Ascending aorta (tissue), 2 donors: ENCODE results near the gene SWI5. TPM values are rescaled to one million over a fixed set of nuclear protein-coding genes. Genes with fewer than 3 reads are reported as not detected.

Experiments used
- DNase-seq, 2 donors: peaks; one replicate each; pipeline ENCODE4 v3.0.0-alpha.2; 2019; ENCODE audit warnings: low spot score in 2 of 2
- H3K27ac ChIP-seq, 2 donors: fragments of 200-600 bp; sonication (generic); one replicate each; pipeline ENCODE4 v1.5.1; 2016 to 2017; ENCODE audit warnings: mild to moderate bottlenecking in 1 of 2
- H3K27me3 ChIP-seq: fragments of 200-600 bp; sonication (generic); one replicate; pipeline ENCODE4 v1.5.1; 2017
- H3K36me3 ChIP-seq, 2 donors: fragments of 200-600 bp; sonication (generic); one replicate each; pipeline ENCODE4 v1.5.1; 2016
- H3K4me1 ChIP-seq, 2 donors: fragments of 200-600 bp; sonication (generic); one replicate each; pipeline ENCODE4 v1.5.1; 2016 to 2017; ENCODE audit warnings: mild to moderate bottlenecking in 1 of 2
- H3K4me3 ChIP-seq, 2 donors: fragments of 200-600 bp; sonication (generic); one replicate each; pipeline ENCODE4 v1.5.1; 2016 to 2017; ENCODE audit warnings: mild to moderate bottlenecking in 1 of 2
- H3K9me3 ChIP-seq, 2 donors: fragments of 200-600 bp; sonication (generic); one replicate each; pipeline ENCODE4 v1.5.1; 2016
- intact Hi-C: fragments of 100-400 bp; cut with DNase I; formaldehyde crosslinking; loops from one replicate; pipeline ENCODE4 v1.15.1; 2023
- total RNA-seq: library from RNA; depleted of rRNA; stranded (reverse); fragments of >200 nt; gene quantifications from one replicate; pipeline ENCODE4 v1.1.0, GENCODE V29; 2016
- TF ChIP-seq, protein P1 (sequence below), 3 experiments: fragments of 200-600 bp in 2 of 3; fragments of 450-650 bp in 1 of 3; sonication (generic) in 2 of 3; IDR thresholded peaks; one replicate each; pipeline ENCODE4 v1.5.1; 2016 to 2019; ENCODE audit warnings: antibody characterized with exemption in 3 of 3, mild to moderate bottlenecking in 1 of 3, moderate library complexity in 1 of 3

The SWI5 gene
- total RNA-seq, 1 donor from 2014 or later, result 1.8 TPM

DNA sequence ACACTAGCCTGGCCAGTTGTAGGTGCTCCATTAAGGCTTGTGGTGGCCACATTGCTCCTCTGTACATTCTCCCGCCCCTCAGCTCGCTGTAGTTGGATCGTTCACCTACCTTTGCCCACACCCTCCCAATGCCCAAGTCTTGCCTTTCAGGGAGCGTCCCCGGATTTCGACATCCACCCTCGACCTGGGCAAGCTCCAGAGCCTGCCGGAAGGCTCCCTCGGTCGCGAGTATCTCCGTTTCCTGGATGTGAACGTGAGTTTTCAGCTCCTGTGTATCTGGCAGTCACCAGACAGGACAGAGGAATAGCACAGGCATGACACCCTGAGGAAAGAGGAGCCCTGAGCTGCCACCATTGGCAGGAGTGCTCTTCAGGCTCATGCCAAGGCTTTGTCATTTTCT lies 49.6 kb downstream of the SWI5 start:
- Histone ChIP-seq H3K4me1 (peaks cover 11 to 17% of the 10 kb centered on the region in 2 donors), H3K27me3 (no peaks in the 10 kb centered on the region), H3K4me3 (no peak overlapping the region), H3K27ac (no peak overlapping the region), H3K9me3 (no peaks in the 10 kb centered on the region), H3K36me3 (peaks cover 15 to 25% of the 10 kb centered on the region in 2 donors)
- intact Hi-C loops, result no loop called here
- no peak for DNase-seq
- TF ChIP-seq, protein P1, sequence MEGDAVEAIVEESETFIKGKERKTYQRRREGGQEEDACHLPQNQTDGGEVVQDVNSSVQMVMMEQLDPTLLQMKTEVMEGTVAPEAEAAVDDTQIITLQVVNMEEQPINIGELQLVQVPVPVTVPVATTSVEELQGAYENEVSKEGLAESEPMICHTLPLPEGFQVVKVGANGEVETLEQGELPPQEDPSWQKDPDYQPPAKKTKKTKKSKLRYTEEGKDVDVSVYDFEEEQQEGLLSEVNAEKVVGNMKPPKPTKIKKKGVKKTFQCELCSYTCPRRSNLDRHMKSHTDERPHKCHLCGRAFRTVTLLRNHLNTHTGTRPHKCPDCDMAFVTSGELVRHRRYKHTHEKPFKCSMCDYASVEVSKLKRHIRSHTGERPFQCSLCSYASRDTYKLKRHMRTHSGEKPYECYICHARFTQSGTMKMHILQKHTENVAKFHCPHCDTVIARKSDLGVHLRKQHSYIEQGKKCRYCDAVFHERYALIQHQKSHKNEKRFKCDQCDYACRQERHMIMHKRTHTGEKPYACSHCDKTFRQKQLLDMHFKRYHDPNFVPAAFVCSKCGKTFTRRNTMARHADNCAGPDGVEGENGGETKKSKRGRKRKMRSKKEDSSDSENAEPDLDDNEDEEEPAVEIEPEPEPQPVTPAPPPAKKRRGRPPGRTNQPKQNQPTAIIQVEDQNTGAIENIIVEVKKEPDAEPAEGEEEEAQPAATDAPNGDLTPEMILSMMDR (IDR thresholded peaks at IDR 0.05), result no peak

DNA sequence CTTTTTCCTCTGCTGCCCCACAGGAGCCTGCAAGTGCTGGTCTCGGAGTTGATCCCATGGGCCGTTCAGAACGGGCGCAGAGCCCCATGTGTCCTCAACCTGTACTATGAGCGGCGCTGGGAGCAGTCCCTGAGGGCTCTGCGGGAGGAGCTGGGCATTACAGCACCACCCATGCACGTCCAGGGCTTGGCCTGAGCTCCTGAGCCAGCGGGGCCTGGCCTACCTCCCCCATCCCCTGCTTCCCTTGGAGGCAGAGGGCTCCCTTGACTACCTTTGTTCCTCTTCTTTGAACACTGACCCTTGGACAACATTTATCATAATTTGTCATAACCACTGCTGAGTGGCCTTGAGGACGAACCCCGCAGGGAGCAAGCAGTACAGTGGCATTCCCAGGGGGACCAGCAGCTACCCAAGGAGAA lies 57.4 kb downstream of the SWI5 start:
- no peaks in the 10 kb centered on the region for H3K27me3 ChIP-seq
- peaks cover 12 to 21% of the 10 kb centered on the region in 2 donors for H3K36me3 ChIP-seq
- H3K27ac ChIP-seq, result no peak overlapping the region
- intact Hi-C loops, result no loop called here
- H3K9me3 ChIP-seq, result no peaks in the 10 kb centered on the region
- no peak overlapping the region for H3K4me3 ChIP-seq
- no peak for DNase-seq
- no peaks in the 10 kb centered on the region for H3K4me1 ChIP-seq
- TF ChIP-seq, protein P1 (IDR thresholded peaks at IDR 0.05), result no peak

DNA sequence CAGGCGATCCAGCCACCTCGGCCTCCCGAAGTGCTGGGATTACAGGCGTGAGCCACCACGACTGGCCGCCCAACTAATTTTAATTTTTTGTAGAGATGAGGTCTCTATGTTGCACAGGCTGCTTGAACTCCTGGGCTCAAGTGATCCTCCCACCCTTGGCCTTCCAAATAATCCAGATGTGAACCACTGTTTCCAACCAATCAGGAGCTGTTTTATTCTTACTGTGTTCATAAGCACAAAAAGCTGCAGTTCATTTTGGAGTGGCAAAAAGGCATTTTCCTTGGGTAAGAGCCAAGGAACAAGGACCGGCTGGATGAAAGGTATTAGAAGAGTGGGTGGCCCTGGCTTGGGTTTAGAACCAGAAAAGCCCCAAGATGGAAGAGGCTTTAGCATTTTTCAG lies 59.1 kb downstream of the SWI5 start:
- H3K27ac ChIP-seq, result no peak overlapping the region
- H3K9me3 ChIP-seq, result no peaks in the 10 kb centered on the region
- H3K36me3 ChIP-seq, result peaks cover 12 to 21% of the 10 kb centered on the region in 2 donors
- TF ChIP-seq, protein P1 (IDR thresholded peaks at IDR 0.05), result no peak
- intact Hi-C loops, result no loop called here
- no peaks in the 10 kb centered on the region for H3K27me3 ChIP-seq
- no peak overlapping the region for H3K4me3 ChIP-seq
- H3K4me1 ChIP-seq, result peaks cover 0 to 4% of the 10 kb centered on the region in 2 donors
- DNase-seq, result no peak

DNA sequence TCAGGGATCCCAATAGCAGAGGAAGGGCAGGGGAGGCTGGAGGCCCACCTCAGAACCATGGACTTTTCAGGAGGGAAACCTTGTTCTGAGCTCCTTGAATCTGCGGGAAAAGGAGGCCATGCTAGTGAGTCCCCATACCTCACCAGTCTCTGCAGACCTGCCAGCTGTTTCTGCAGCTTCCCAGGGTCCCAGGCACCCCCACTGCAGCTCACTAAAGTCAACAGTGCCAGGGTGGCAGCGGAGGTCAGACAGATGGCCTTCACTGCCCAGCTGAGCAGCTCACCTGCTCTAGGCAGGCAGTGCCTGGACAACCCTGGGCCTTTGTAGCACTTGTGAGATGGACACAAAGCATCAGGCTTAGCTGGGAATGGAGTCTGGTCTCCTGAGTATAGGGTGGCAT lies 59.8 kb downstream of the SWI5 start:
- H3K27ac ChIP-seq, result no peak overlapping the region
- H3K27me3 ChIP-seq, result no peaks in the 10 kb centered on the region

DNA sequence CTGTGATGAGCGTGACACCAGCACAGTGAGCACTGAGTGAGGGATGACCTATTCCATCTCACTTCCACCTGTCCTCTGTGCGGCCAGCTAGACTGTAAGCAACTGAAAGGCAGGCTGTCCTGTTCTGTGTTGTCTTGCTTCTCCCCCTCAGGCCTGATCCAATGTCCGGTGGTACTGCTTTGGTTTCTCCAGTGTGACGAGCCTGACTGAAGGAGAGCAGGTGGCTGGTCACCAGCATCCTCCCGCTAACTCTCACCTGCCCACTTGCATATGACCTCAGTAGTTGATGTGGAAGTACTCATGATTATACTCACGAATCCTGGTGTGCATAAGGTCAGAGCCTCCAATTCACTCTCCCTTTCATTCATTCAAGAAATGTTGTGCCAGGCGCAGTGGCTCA lies 61.9 kb downstream of the SWI5 start:
- H3K36me3 ChIP-seq, result peaks cover 13% of the 10 kb centered on the region in 2 donors
- H3K4me3 ChIP-seq, result no peak overlapping the region
- TF ChIP-seq, protein P1 (IDR thresholded peaks at IDR 0.05), result no peak
- intact Hi-C loops, result no loop called here
- H3K9me3 ChIP-seq, result no peaks in the 10 kb centered on the region
- no peak for DNase-seq
- no peak overlapping the region for H3K27ac ChIP-seq
- no peaks in the 10 kb centered on the region for H3K27me3 ChIP-seq
- H3K4me1 ChIP-seq, result peaks cover 0 to 6% of the 10 kb centered on the region in 2 donors

More for the DNA sequence above, 59.8 kb downstream of the SWI5 start:
- TF ChIP-seq, protein P1 (IDR thresholded peaks at IDR 0.05), result no peak
- no peak for DNase-seq
- peaks cover 12 to 21% of the 10 kb centered on the region in 2 donors for H3K36me3 ChIP-seq
- H3K9me3 ChIP-seq, result no peaks in the 10 kb centered on the region
- intact Hi-C loops, result no loop called here
- H3K4me3 ChIP-seq, result no peak overlapping the region
- peaks cover 0 to 4% of the 10 kb centered on the region in 2 donors for H3K4me1 ChIP-seq

Other genes starting within 250 kb of the SWI5 start
- 48.2 TPM for gene NAIF1, start 209.0 kb upstream of the SWI5 start, total RNA-seq
- gene SLC25A25, start 208.0 kb upstream of the SWI5 start, total RNA-seq, result 27.4 TPM
- 97.2 TPM for gene PTGES2, start 148.5 kb upstream of the SWI5 start, total RNA-seq
- not detected for gene LCN2, start 126.8 kb upstream of the SWI5 start, total RNA-seq
- gene BBLN, start 116.0 kb upstream of the SWI5 start, total RNA-seq, result 389 TPM
- gene CIZ1, start 84.7 kb upstream of the SWI5 start, total RNA-seq, result 85.8 TPM
- gene DNM1, start 72.9 kb upstream of the SWI5 start, total RNA-seq, result 31.9 TPM
- 74.9 TPM for gene GOLGA2, start 269 bp upstream of the SWI5 start, total RNA-seq
- gene TRUB2, start 46.2 kb downstream of the SWI5 start, total RNA-seq, result 10.2 TPM
- gene COQ4, start 46.6 kb downstream of the SWI5 start, total RNA-seq, result 11.4 TPM
- gene SLC27A4, start 64.3 kb downstream of the SWI5 start, total RNA-seq, result 16.6 TPM
- gene URM1, start 95.1 kb downstream of the SWI5 start, total RNA-seq, result 37.5 TPM
- gene CERCAM, start 144.6 kb downstream of the SWI5 start, total RNA-seq, result 70.5 TPM
- gene ODF2, start 179.7 kb downstream of the SWI5 start, total RNA-seq, result 26.9 TPM
- gene GLE1, start 228.4 kb downstream of the SWI5 start, total RNA-seq, result 6.3 TPM